IPS DF 6.9 (cell line): ENCODE measurements around the gene LETMD1.

Source experiments
- DNase-seq: peaks from one replicate; pipeline ENCODE4 v3.0.0-alpha.2; 2013; ENCODE audit warnings: low read depth, low spot score
- H3K27ac ChIP-seq: one replicate; pipeline ENCODE4 v1.5.1; 2013; ENCODE audit warnings: low read length, control low read depth
- H3K27me3 ChIP-seq: 2 replicates; pipeline ENCODE4 v1.6.1; 2013; ENCODE audit warnings: mild to moderate bottlenecking, low read length; ENCODE audit not compliant: control insufficient read depth, insufficient read depth
- H3K36me3 ChIP-seq: 2 replicates; pipeline ENCODE4 v1.6.1; 2013; ENCODE audit warnings: low read length; ENCODE audit not compliant: control insufficient read depth, insufficient read depth
- H3K4me1 ChIP-seq: 2 replicates; pipeline ENCODE4 v1.6.1; 2013; ENCODE audit warnings: low read length; ENCODE audit not compliant: control insufficient read depth, insufficient read depth
- H3K4me3 ChIP-seq: 2 replicates; pipeline ENCODE4 v1.5.1; 2013; ENCODE audit warnings: mild to moderate bottlenecking, low read length
- H3K9me3 ChIP-seq: 2 replicates; pipeline ENCODE4 v1.6.1; 2013; ENCODE audit warnings: low read length, inconsistent platforms; ENCODE audit not compliant: control insufficient read depth, insufficient read depth
- WGBS: extraction: QIAGEN DNeasy Blood & Tissue Kit; methylation state at CpG from one replicate; pipeline ENCODE4 v1.1.7; 2013; ENCODE audit warnings: mixed read lengths, missing lambda C conversion rate; ENCODE audit not compliant: insufficient read length, insufficient coverage; 5-methylcytosine and 5-hydroxymethylcytosine counted together

Gene LETMD1

GRCh38 chr12:51087818-51088217, 39.7 kb downstream of the LETMD1 start:
- no peaks in the 10 kb centered on the region for H3K27me3 ChIP-seq
- no peak overlapping the region for H3K4me3 ChIP-seq
- no peaks in the 10 kb centered on the region for H3K4me1 ChIP-seq
- no peaks in the 10 kb centered on the region for H3K36me3 ChIP-seq
- no CpG with 5 or more reads among the region's 3 CpGs for WGBS
- DNase-seq = no peak
- H3K27ac ChIP-seq = no peak overlapping the region
- H3K9me3 ChIP-seq = no peaks in the 10 kb centered on the region

- Histone ChIP-seq H3K4me1 (no peaks in the 10 kb centered on the region), H3K27ac (no peak overlapping the region), H3K36me3 (peaks cover 3% of the 10 kb centered on the region; the same call in 1 of the 2 replicates), H3K9me3 (no peaks in the 10 kb centered on the region), H3K4me3 (no peak overlapping the region), H3K27me3 (no peaks in the 10 kb centered on the region)
- 100% methylated on average over 2 of the region's 10 CpGs for WGBS
- DNase-seq = no peak
Observed at GRCh38 chr12:51090705-51091229, 42.6 kb downstream of the LETMD1 start.

- no peak for DNase-seq
- no peaks in the 10 kb centered on the region for H3K27me3 ChIP-seq
- no peak overlapping the region for H3K27ac ChIP-seq
- H3K4me3 ChIP-seq = no peak overlapping the region
- no peaks in the 10 kb centered on the region for H3K4me1 ChIP-seq
- peaks cover 12% of the 10 kb centered on the region; the same call in 1 of the 2 replicates for H3K36me3 ChIP-seq
- WGBS = no CpG with 5 or more reads among the region's 1 CpG
- no peaks in the 10 kb centered on the region for H3K9me3 ChIP-seq
Observed at GRCh38 chr12:51098611-51099010, 50.5 kb downstream of the LETMD1 start.

DNA sequence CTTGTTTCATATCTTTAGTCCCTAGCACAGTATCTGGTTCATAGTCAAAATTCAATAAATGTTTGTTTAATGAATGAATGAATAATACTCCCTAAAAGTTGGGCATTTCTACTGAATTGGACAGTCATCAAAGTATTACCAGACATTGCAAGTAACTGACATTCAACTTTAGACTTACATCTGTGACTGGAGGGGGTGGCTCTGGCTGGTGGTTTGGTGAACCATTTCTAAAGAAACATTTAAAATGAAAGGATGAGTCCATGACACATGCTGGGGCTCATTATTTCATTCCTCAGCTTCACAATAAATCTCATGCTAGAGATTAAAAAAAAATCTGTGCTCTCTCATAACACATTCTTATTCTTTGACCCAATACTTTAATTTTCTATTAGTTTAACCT, 55.9 kb downstream of the LETMD1 start:
- H3K36me3 ChIP-seq = peaks cover 12% of the 10 kb centered on the region; the same call in 1 of the 2 replicates

DNA sequence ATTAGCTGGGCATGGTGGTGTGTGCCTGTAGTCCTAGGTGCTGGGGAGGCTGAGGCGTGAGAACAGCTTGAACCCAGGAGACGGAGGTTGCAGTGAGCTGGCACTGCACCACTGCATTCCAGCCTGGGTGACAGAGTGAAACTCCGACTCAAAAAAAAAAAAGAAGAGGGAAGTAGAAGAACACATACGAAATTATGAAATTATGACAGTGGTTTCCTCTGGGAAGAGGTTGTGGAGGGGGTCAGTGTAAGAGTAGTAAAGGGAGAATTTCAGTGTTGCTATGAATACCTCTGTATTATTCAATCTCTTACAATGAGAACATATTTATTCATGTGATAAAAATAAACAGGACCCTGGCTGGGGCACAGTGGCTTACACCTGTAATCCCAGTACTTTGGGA, 60.0 kb downstream of the LETMD1 start:
- H3K27ac ChIP-seq = no peak overlapping the region
- H3K9me3 ChIP-seq = no peaks in the 10 kb centered on the region
- no peak overlapping the region for H3K4me3 ChIP-seq
- H3K36me3 ChIP-seq = peaks cover 9% of the 10 kb centered on the region; the same call in 1 of the 2 replicates
- no CpG with 5 or more reads among the region's 4 CpGs for WGBS
- DNase-seq = no peak
- H3K4me1 ChIP-seq = no peaks in the 10 kb centered on the region
- no peaks in the 10 kb centered on the region for H3K27me3 ChIP-seq

More for the DNA sequence above, 55.9 kb downstream of the LETMD1 start:
- H3K27ac ChIP-seq = no peak overlapping the region
- no peak for DNase-seq
- no peaks in the 10 kb centered on the region for H3K9me3 ChIP-seq
- H3K27me3 ChIP-seq = no peaks in the 10 kb centered on the region
- no peaks in the 10 kb centered on the region for H3K4me1 ChIP-seq
- H3K4me3 ChIP-seq = no peak overlapping the region
